NCI-H2171 treated with DMSO at 0.1 percent for 48 hours (cell line): ENCODE measurements around the gene MUSK.
"Not testable (repeated sequence)": the region's sequence is repeated elsewhere in the genome, so short reads cannot be mapped to it uniquely, and the experiment has no call there.

Source experiments
- DNase-seq: peaks from one replicate; lab custom pipeline; 2025; lab: John Stamatoyannopoulos, UW

The MUSK gene

GRCh38 chr9:110810262-110810976, 141.8 kb downstream of the MUSK start:
- no peak for DNase-seq

- no peak for DNase-seq
These were observed 144.3 kb downstream of the MUSK start for GRCh38 chr9:110812886-110813285.

GRCh38 chr9:110814159-110814558, 145.6 kb downstream of the MUSK start:
- no peak for DNase-seq

GRCh38 chr9:110815361-110815760, 146.8 kb downstream of the MUSK start:
- DNase-seq, result no peak

- no peak for DNase-seq
These were observed 151.8 kb downstream of the MUSK start for GRCh38 chr9:110820381-110820780.

GRCh38 chr9:110821064-110821463, 152.5 kb downstream of the MUSK start:
- DNase-seq, result no peak

- DNase-seq, result not testable (repeated sequence)
These were observed 156.5 kb downstream of the MUSK start for GRCh38 chr9:110825129-110825528.

GRCh38 chr9:110825950-110826349, 157.4 kb downstream of the MUSK start:
- no peak for DNase-seq

GRCh38 chr9:110826400-110826799, 157.8 kb downstream of the MUSK start:
- not testable (repeated sequence) for DNase-seq

GRCh38 chr9:110828264-110828663, 159.7 kb downstream of the MUSK start:
- DNase-seq, result no peak

- DNase-seq, result no peak
These were observed 161.9 kb downstream of the MUSK start for GRCh38 chr9:110830495-110830894.

GRCh38 chr9:110832926-110833325, 164.3 kb downstream of the MUSK start:
- no peak for DNase-seq

GRCh38 chr9:110835404-110835803, 166.8 kb downstream of the MUSK start:
- no peak for DNase-seq

GRCh38 chr9:110835859-110836271, 167.3 kb downstream of the MUSK start:
- DNase-seq, result no peak

GRCh38 chr9:110837401-110838005, 168.9 kb downstream of the MUSK start:
- DNase-seq, result no peak

GRCh38 chr9:110842169-110842568, 173.6 kb downstream of the MUSK start:
- DNase-seq, result no peak

- no peak for DNase-seq
These were observed 174.4 kb downstream of the MUSK start for GRCh38 chr9:110842986-110843385.

GRCh38 chr9:110844121-110844520, 175.5 kb downstream of the MUSK start:
- no peak for DNase-seq

GRCh38 chr9:110846215-110846614, 177.6 kb downstream of the MUSK start:
- DNase-seq, result no peak

- DNase-seq, result no peak
These were observed 179.1 kb downstream of the MUSK start for GRCh38 chr9:110847671-110848070.

GRCh38 chr9:110850401-110851135, 182.0 kb downstream of the MUSK start:
- no peak for DNase-seq
